PC-3 (cell line): ENCODE data around the gene WNT7A. TPM values are rescaled to one million over a fixed set of nuclear protein-coding genes. Genes with fewer than 3 reads are reported as not detected.

Source experiments
- ATAC-seq: fragments of 200-7000 bp; cut with Tn5 transposase; 2 replicates; pipeline ENCODE4 v1.9.1; 2020; ENCODE audit warnings: mild to moderate bottlenecking, moderate library complexity
- BruUV-seq: library from RNA; stranded (reverse); fragments of 400-500 nt; replicated peaks from 2 replicates; lab custom pipeline; 2021; lab: Mats Ljungman, UMichigan
- CTCF ChIA-PET: fragments of 300-600 bp; sonication (Branson Sonifier 250); formaldehyde crosslinking; loops from one replicate; lab custom pipeline; 2022; ENCODE audit warnings: antibody characterized with exemption; lab: Charles Lee
- POLR2A ChIA-PET: fragments of 300-600 bp; sonication (Branson Sonifier 250); formaldehyde crosslinking; loops from one replicate; lab custom pipeline; 2022; ENCODE audit warnings: antibody characterized with exemption; ENCODE audit not compliant: unreplicated experiment; lab: Charles Lee
- DNase-seq: peaks from one replicate; pipeline ENCODE4 v3.0.0-alpha.2; 2015
- H2AFZ ChIP-seq: fragments of 300-600 bp; sonication (generic); 2 replicates; pipeline ENCODE4 v1.6.0; 2016; ENCODE audit warnings: antibody characterized with exemption, low read length
- H3F3A ChIP-seq: fragments of 300-600 bp; sonication (generic); one replicate; pipeline ENCODE4 v1.6.0; 2017; ENCODE audit warnings: antibody characterized with exemption, low read length, control low read depth, mild to moderate bottlenecking; ENCODE audit not compliant: unreplicated experiment
- H3K27ac ChIP-seq: fragments of 300-600 bp; sonication (generic); 2 replicates; pipeline ENCODE4 v1.5.1; 2016; ENCODE audit warnings: mild to moderate bottlenecking, low read length
- H3K27me3 ChIP-seq: fragments of 300-600 bp; sonication (generic); 2 replicates; pipeline ENCODE4 v1.6.1; 2016; ENCODE audit warnings: low read length, mixed read lengths
- H3K36me3 ChIP-seq: fragments of 300-600 bp; sonication (generic); 2 replicates; pipeline ENCODE4 v1.6.1; 2016; ENCODE audit warnings: low read depth, mixed run types, low read length, mixed read lengths
- H3K4me1 ChIP-seq: fragments of 300-600 bp; sonication (generic); 2 replicates; pipeline ENCODE4 v1.5.1; 2016; ENCODE audit warnings: low read length; ENCODE audit not compliant: insufficient read depth
- H3K4me2 ChIP-seq: fragments of 300-600 bp; sonication (generic); 2 replicates; pipeline ENCODE4 v1.6.0; 2016; ENCODE audit warnings: low read length
- H3K4me3 ChIP-seq: fragments of 300-600 bp; sonication (generic); 2 replicates; pipeline ENCODE4 v1.5.1; 2016; ENCODE audit warnings: mild to moderate bottlenecking, low read length, mixed read lengths
- H3K79me2 ChIP-seq: fragments of 300-600 bp; sonication (generic); 2 replicates; pipeline ENCODE4 v1.6.1; 2017; ENCODE audit warnings: low read length, mixed read lengths
- H3K9ac ChIP-seq: fragments of 300-600 bp; sonication (generic); 2 replicates; pipeline ENCODE4 v1.6.0; 2016; ENCODE audit warnings: mild to moderate bottlenecking, low read length
- H3K9me2 ChIP-seq: fragments of 300-600 bp; sonication (generic); replicated peaks from 2 replicates; pipeline ENCODE4 v1.6.1; 2016; ENCODE audit warnings: mixed run types, low read length, mixed read lengths
- H3K9me3 ChIP-seq: fragments of 300-600 bp; sonication (generic); 2 replicates; pipeline ENCODE4 v1.6.1; 2016; ENCODE audit warnings: low read length, mixed read lengths
- H4K20me1 ChIP-seq: fragments of 300-600 bp; sonication (generic); 2 replicates; pipeline ENCODE4 v1.6.1; 2016; ENCODE audit warnings: low read length, mixed read lengths
- EZH2 ChIP-seq: fragments of 300-600 bp; sonication (generic); IDR thresholded peaks from one replicate; pipeline ENCODE4 v1.6.1; 2017; ENCODE audit warnings: antibody characterized with exemption, mild to moderate bottlenecking, low read length; ENCODE audit not compliant: unreplicated experiment
- EZH2phosphoT487 ChIP-seq: fragments of 300-600 bp; sonication (generic); IDR thresholded peaks from 2 replicates; pipeline ENCODE4 v1.6.1; 2018; ENCODE audit warnings: mild to moderate bottlenecking, antibody characterized with exemption, low read length, borderline replicate concordance
- intact Hi-C: fragments of 100-400 bp; cut with micrococcal nuclease; formaldehyde crosslinking; loops from 2 replicates; pipeline ENCODE4 v1.9.0; 2023
- total RNA-seq: library from RNA; depleted of rRNA; stranded (reverse); fragments of >200 nt; gene quantifications from 2 replicates; pipeline ENCODE4 v1.2.3, GENCODE V29; 2014
- TF ChIP-seq, protein P1 (sequence below): fragments of 300-600 bp; sonication (generic); conservative IDR thresholded peaks from 2 replicates; pipeline ENCODE4 v1.5.1; 2017; ENCODE audit warnings: antibody characterized with exemption, low read depth, mild to moderate bottlenecking, low read length

Gene WNT7A
- total RNA-seq, 1 experiment from 2014 or later, result 16.2 TPM

GRCh38 chr3:13791198-13792050 is 88.4 kb downstream of the WNT7A start:
- H3K4me2 ChIP-seq, result no peak overlapping the region
- CTCF ChIA-PET, result no interaction called here
- no peak overlapping the region for H3K27ac ChIP-seq
- H4K20me1 ChIP-seq, result no peaks in the 10 kb centered on the region
- H2AFZ ChIP-seq, result no peak overlapping the region
- DNase-seq, result no peak
- no peak overlapping the region for H3K4me3 ChIP-seq
- POLR2A ChIA-PET, result no interaction called here
- no TSS peak for BruUV-seq
- intact Hi-C loops, result no loop called here
- TF ChIP-seq, protein P1, sequence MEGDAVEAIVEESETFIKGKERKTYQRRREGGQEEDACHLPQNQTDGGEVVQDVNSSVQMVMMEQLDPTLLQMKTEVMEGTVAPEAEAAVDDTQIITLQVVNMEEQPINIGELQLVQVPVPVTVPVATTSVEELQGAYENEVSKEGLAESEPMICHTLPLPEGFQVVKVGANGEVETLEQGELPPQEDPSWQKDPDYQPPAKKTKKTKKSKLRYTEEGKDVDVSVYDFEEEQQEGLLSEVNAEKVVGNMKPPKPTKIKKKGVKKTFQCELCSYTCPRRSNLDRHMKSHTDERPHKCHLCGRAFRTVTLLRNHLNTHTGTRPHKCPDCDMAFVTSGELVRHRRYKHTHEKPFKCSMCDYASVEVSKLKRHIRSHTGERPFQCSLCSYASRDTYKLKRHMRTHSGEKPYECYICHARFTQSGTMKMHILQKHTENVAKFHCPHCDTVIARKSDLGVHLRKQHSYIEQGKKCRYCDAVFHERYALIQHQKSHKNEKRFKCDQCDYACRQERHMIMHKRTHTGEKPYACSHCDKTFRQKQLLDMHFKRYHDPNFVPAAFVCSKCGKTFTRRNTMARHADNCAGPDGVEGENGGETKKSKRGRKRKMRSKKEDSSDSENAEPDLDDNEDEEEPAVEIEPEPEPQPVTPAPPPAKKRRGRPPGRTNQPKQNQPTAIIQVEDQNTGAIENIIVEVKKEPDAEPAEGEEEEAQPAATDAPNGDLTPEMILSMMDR, result no peak
- TF ChIP-seq EZH2phosphoT487 (no peak), EZH2 (no peak)
- no peaks in the 10 kb centered on the region for H3K9me2 ChIP-seq
- ATAC-seq, result no peak
- no peak overlapping the region for H3K9ac ChIP-seq
- no peaks in the 10 kb centered on the region for H3F3A ChIP-seq
- H3K9me3 ChIP-seq, result no peaks in the 10 kb centered on the region
- no peaks in the 10 kb centered on the region for H3K27me3 ChIP-seq
- H3K36me3 ChIP-seq, result no peaks in the 10 kb centered on the region
- H3K4me1 ChIP-seq, result no peaks in the 10 kb centered on the region
- H3K79me2 ChIP-seq, result no peaks in the 10 kb centered on the region

GRCh38 chr3:13790376-13791197 is 89.3 kb downstream of the WNT7A start:
- no peak for DNase-seq
- H4K20me1 ChIP-seq, result no peaks in the 10 kb centered on the region
- H3K4me1 ChIP-seq, result no peaks in the 10 kb centered on the region
- H3K9me3 ChIP-seq, result no peaks in the 10 kb centered on the region
- ChIA-PET POLR2A (no interaction called here), CTCF (no interaction called here)
- TF ChIP-seq, protein P1, result no peak
- TF ChIP-seq EZH2 (no peak), EZH2phosphoT487 (no peak)
- no peak overlapping the region for H3K4me2 ChIP-seq
- no peak for ATAC-seq
- no peaks in the 10 kb centered on the region for H3F3A ChIP-seq
- no peaks in the 10 kb centered on the region for H3K36me3 ChIP-seq
- BruUV-seq, result no TSS peak
- no peak overlapping the region for H3K4me3 ChIP-seq
- intact Hi-C loops, result no loop called here
- no peaks in the 10 kb centered on the region for H3K27me3 ChIP-seq
- no peak overlapping the region for H3K9ac ChIP-seq
- no peak overlapping the region for H2AFZ ChIP-seq
- no peaks in the 10 kb centered on the region for H3K79me2 ChIP-seq
- H3K27ac ChIP-seq, result no peak overlapping the region
- H3K9me2 ChIP-seq, result no peaks in the 10 kb centered on the region
